GM21447 (cell line): Measurements from ENCODE around the gene CORO1C.

Experiments
- ATAC-seq: cut with Tn5 transposase; IDR thresholded peaks from one replicate; pipeline ENCODE4 v1.9.1; 2021; ENCODE audit not compliant: unreplicated experiment

Gene CORO1C

GRCh38 chr12:108727868-108728735 lies 3.2 kb downstream of the CORO1C start:
- ATAC-seq = no peak

- no peak for ATAC-seq
Measured at GRCh38 chr12:108727161-108727560, 4.2 kb downstream of the CORO1C start.

DNA sequence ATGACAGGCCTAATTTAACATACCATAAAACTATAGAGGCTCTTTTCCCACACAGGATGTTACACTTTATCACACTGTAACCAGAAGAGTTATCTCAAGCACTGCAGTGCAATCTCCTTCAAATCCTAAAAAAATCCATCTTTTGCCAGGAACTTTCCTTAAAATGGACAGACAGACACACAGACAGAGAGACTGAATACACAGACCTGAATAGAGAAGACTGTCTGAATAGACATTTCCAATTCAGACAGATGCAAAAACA lies 6.5 kb downstream of the CORO1C start:
- no peak for ATAC-seq

DNA sequence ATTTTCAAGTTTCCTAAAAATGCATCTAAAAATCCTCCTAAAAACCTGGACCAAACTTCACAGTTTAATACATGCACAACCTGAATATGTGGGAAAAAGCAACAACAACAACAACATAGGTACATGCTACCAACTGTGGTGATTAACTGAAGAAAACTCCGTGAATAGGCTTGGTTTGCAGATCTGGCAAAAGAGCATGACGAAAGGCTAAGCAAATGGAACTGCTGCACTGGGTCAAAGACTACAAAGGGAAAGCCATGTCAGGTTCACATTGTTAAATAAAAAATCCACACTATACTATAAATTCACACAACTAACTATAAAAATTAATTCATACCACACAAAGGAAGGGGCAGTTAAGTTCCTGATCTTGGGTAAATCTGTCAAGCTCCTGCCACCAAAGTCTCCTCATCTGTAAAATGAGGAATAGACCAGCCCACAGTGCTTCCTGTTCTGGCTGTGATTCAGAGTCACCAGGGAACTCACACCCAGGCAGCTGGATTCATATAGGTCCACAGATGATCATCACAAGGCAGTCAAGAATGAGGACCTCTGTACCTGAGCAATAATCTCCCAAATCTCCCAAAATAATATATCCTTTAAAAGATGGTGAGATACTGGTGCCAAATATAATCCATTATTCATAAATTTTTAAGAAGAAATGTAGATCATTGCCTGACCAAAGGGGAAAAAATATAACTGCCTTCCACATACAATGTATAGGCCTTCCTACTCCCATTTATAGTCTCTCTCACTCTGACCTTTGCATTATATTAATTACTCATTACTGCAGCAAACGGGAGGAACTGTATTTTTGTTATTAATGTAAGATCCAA lies 7.0 kb downstream of the CORO1C start:
- no peak for ATAC-seq

GRCh38 chr12:108722992-108723766 lies 8.1 kb downstream of the CORO1C start:
- no peak for ATAC-seq

DNA sequence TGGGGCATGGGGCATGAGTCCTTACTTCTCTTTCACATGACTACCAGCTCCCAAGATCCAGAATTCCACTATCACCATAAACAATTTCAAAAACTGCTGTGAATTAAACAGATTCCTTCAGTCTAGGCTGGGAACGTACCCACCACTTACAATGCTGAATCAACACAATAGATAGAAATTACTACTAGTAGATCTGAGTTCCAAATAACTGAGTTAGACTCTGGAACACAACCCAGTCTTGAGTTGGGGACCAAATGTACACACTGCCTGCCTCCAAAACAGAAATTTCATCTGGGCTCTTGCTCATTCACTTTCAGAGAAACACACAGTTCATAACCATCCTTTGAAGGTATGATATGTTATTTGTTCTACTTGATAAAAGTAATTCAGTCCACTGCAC lies 8.9 kb downstream of the CORO1C start:
- ATAC-seq = no peak

- no peak for ATAC-seq
Measured at GRCh38 chr12:108721824-108722223, 9.5 kb downstream of the CORO1C start.

- no peak for ATAC-seq
Measured at GRCh38 chr12:108720757-108721514, 10.4 kb downstream of the CORO1C start.

DNA sequence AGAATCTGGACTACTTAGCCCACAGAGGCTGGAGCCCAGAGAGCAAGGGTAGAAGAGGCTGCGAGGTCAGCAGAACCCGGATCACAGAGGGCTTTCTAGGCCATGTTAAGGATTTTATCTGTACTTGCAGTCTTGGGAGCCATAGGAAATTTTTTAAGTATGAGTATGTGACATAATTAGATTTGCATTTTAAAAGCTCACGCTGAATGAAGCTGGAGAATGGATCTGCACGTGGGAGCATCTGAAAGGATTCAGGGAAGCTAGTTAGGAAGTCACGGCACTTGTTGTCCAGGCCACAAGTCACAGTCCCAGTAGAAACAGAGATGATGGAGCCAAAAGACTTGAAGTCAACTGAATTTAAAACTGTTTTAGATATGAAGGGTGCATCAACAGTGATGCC lies 14.1 kb downstream of the CORO1C start:
- ATAC-seq = no peak

GRCh38 chr12:108714866-108715265 lies 16.5 kb downstream of the CORO1C start:
- ATAC-seq = no peak

- ATAC-seq = no peak
Measured at GRCh38 chr12:108713471-108713870, 17.8 kb downstream of the CORO1C start.

DNA sequence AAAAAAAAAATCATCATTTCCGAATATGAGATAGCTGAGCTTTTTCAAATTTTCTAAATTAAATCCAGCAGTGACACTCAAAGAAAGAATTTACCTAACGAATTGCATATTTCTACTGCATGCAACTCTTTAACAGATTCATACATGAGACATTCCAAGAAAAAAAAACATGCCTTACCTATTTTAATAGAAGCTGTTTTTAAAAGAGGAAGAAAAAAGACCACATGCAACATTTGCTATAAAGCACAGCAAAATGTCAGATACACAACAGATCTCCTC lies 18.5 kb downstream of the CORO1C start:
- ATAC-seq = no peak

DNA sequence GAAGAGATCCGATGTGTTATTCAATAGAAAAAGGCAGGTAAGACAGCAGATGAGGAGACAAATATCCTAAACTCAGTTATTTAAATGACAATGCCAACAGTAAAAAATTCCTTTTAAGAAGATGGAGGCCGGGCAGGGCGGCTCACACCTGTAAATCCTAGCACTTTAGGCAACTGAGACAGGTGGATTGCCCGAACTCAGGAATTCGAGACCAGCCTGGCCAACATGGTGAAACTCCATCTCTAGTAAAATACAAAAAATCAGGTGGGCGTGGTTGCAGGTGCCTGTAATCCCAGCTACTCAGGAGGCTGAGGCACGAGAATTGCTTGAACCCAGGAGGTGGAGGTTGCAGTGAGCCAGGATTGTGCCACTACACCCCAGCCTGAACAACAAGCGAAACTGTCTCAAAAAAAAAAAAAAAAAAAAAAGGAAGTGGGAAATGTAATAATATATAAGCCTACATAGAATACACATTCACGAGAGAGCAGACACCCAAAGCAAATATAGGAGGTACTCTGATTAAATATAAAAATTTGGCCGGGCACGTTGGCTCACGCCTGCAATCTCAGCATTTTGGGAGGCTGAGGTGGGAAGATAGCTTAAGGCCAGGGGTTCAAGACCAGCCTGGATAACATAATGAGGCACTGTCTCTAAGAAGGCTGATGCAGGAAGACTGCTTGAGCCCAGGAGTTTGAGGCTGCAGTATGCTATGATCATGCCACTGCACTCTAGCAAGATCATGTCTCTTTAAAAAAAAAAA lies 19.0 kb downstream of the CORO1C start:
- no peak for ATAC-seq

DNA sequence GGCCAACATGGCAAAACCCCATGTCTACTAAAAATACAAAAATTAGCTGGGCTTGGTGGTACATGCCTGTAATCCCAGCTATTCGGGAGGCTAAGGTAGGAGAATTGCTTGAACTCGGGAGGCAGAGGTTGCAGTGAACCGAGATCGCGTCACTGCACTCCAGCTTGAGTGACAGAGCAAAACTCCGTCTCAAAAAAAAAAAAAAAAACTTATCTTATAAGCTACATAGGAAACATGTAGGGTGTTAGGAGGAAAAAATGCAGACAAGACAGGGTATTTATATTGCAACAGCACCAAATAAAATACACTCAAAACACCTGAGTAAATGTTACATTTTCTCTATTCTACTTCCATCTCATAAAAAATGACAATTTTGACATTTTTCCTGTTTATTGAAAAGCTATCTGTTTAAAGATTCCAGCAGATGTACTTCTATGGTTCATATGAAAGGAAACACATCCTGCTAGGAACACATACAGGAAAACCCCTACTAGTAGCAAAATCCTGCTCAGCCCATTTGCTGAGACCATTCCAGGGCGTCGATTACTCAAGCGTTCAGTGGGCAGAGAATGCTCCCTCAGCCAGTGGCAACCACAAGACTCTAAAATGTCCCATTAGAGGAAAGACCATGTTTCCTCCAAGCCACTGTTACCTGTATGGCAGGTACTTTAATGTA lies 19.7 kb downstream of the CORO1C start:
- ATAC-seq = no peak

- no peak for ATAC-seq
Measured at GRCh38 chr12:108709697-108710096, 21.6 kb downstream of the CORO1C start.

GRCh38 chr12:108704527-108704926 lies 26.8 kb downstream of the CORO1C start:
- no peak for ATAC-seq

- no peak for ATAC-seq
Measured at GRCh38 chr12:108702595-108703320, 28.6 kb downstream of the CORO1C start.

DNA sequence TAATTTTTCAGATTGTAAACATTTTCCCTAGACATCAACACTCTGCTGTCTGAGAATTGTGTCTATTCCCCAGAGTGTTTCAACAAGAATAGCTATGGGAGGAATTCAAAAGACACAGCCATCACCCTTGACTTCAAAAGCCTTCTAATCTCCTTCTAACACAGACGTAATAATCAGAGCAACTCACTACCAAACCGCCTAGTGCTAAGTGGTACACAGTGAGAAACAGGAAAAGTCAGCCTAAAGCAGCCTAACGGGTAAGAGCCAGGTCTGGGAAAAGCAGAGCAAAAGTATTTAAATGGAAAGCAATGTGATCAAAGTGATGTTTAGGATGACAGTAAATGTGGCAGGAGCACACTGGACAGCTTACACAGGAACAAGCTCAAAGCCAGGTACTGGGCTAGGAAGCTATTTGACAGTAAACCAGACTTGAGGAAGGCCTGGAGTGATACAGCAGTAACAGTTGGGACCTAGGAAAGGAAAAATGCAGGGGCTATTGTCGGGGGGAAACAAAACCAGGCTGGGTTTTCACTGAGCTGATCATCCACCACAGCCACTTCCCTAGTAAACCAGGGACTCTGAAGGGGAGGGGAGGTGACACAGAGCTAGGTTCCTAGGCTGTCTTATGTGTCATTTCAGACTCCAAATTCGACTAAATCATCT lies 29.4 kb downstream of the CORO1C start:
- no peak for ATAC-seq
